ENCODE measurements around the gene LRCH3.

GRCh38 chr3:197856199-197856816, 65.3 kb downstream of the LRCH3 start:
- TF ChIP-seq CTCF (IDR thresholded peaks at IDR 0.05) (no peak), POLR2A (IDR thresholded peaks at IDR 0.05) (no peak)
